Gastrocnemius medialis (tissue), 4 donors: ENCODE data around the gene MALRD1. TPM values are rescaled to one million over a fixed set of nuclear protein-coding genes. Genes with fewer than 3 reads are reported as not detected.
A peak's percentile ranks its signal among the peaks of the same experiment; 100 is the strongest.
"Not testable (repeated sequence)": the region's sequence is repeated elsewhere in the genome, so short reads cannot be mapped to it uniquely, and the experiment has no call there.

Experiments
- ATAC-seq, 2 donors: fragments of 150-250 bp; one replicate each; pipeline ENCODE4 v1.9.1; 2016
- DNase-seq, 2 donors: peaks; one replicate each; pipeline ENCODE4 v3.0.0-alpha.2; 2019
- H3K27ac ChIP-seq, 4 donors: fragments of 200-600 bp; sonication (generic); 1 replicate in 1 of 4; 2 replicates in 3 of 4; pipeline ENCODE4 v1.5.1; 2016 to 2018; ENCODE audit warnings: mild to moderate bottlenecking in 2 of 4, moderate library complexity in 1 of 4
- H3K27me3 ChIP-seq, 3 donors: fragments of 200-600 bp; sonication (generic) in 2 of 3; 1 replicate in 1 of 3; 2 replicates in 2 of 3; pipeline versions ENCODE4 v1.5.1 to v1.6.0; 2016 to 2019; ENCODE audit warnings: mild to moderate bottlenecking in 1 of 3, moderate library complexity in 1 of 3
- H3K36me3 ChIP-seq, 2 donors: fragments of 200-600 bp; sonication (generic) in 1 of 2; one replicate each; pipeline ENCODE4 v1.5.1; 2017 to 2018
- H3K4me1 ChIP-seq, 2 donors: fragments of 200-600 bp; sonication (generic) in 1 of 2; one replicate each; pipeline ENCODE4 v1.5.1; 2016 to 2017; ENCODE audit warnings: mild to moderate bottlenecking in 2 of 2
- H3K4me3 ChIP-seq, 4 donors: fragments of 200-600 bp; sonication (generic) in 3 of 4; 1 replicate in 1 of 4; 2 replicates in 3 of 4; pipeline ENCODE4 v1.5.1; 2016 to 2019; ENCODE audit warnings: mild to moderate bottlenecking in 2 of 4
- H3K9me3 ChIP-seq, 3 donors: fragments of 200-600 bp; sonication (generic) in 2 of 3; 1 replicate in 1 of 3; 2 replicates in 2 of 3; pipeline ENCODE4 v1.5.1; 2016 to 2019
- POLR2A ChIP-seq, 2 donors: fragments of 450-650 bp; IDR thresholded peaks; one replicate each; pipeline ENCODE4 v1.6.1; 2017; ENCODE audit warnings: antibody characterized with exemption in 2 of 2, mild to moderate bottlenecking in 2 of 2, moderate library complexity in 2 of 2
- in situ Hi-C, 4 donors: fragments of 200-750 bp; cut with MboI; loops; one replicate each; pipeline versions ENCODE4 v1.15.0 to v1.8.0; 2017; ENCODE audit warnings: low sequenced_read_pairs in 4 of 4
- intact Hi-C: fragments of 100-400 bp; cut with DNase I; formaldehyde crosslinking; loops from one replicate; pipeline ENCODE4 v1.15.1; 2023; ENCODE audit warnings: low total_unique reads
- total RNA-seq, 4 donors: library from RNA; depleted of rRNA; stranded (reverse); fragments of >200 nt; gene quantifications; one replicate each; pipeline versions ENCODE4 v1.1.0 to v1.2.3, GENCODE V29; 2016
- TF ChIP-seq, protein P1 (sequence below), 5 experiments: fragments of 450-650 bp in 3 of 5; fragments of 200-600 bp in 2 of 5; sonication (generic) in 2 of 5; IDR thresholded peaks in 4 of 5; conservative IDR thresholded peaks in 1 of 5; 1 replicate in 4 of 5; 2 replicates in 1 of 5; pipeline ENCODE4 v1.5.1; 2016 to 2019; ENCODE audit warnings: antibody characterized with exemption in 5 of 5, mild to moderate bottlenecking in 3 of 5, moderate library complexity in 3 of 5

The MALRD1 gene
- total RNA-seq, 4 donors from 2014 or later, result 0.75 TPM; not detected in 3

DNA sequence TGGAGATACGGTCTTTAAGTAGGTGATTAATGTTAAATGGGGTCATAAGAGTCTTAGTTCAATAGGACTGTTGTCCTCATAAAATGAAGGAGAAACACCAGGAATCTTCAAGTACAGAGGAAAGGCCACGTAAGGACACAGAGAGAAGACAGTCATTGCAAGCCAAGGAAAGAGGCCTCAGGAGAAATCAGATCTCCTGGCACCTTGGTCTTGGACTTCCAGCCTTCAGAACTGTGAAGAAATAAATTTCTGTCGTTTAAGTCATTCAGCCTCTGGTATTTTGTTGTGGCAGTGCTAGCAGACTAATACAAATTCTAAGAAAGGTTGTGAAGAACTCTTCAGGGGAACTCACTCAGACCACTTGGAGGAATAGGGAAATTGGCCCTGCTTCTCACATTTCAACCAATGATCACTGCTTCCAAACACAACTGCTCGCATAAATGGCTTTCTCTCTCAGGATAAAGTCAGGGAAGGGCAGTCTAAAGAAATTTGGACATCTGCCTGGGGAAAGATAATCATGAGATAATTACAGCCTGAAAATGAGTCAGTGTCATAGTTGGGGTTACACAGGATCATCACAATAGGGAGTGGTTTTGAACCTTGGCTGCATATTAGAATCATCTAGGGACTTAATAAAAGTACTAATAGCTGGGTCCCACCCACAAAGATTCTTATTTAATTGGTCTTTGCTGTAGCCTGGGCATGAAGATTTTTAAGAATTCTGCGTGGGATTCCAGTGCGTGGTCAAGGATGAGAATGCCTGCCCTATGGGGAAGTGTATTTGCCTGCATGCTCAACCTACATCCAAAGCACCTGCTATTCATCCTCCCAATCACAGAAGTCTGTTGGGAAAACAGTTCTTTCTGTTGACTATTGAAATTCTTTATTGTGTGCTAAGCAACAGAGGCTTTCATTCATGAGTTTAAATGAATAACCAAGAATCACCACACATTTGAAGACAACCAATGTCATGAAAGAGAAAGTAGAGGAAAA lies 457.0 kb downstream of the MALRD1 start:
- TF ChIP-seq, protein P1, sequence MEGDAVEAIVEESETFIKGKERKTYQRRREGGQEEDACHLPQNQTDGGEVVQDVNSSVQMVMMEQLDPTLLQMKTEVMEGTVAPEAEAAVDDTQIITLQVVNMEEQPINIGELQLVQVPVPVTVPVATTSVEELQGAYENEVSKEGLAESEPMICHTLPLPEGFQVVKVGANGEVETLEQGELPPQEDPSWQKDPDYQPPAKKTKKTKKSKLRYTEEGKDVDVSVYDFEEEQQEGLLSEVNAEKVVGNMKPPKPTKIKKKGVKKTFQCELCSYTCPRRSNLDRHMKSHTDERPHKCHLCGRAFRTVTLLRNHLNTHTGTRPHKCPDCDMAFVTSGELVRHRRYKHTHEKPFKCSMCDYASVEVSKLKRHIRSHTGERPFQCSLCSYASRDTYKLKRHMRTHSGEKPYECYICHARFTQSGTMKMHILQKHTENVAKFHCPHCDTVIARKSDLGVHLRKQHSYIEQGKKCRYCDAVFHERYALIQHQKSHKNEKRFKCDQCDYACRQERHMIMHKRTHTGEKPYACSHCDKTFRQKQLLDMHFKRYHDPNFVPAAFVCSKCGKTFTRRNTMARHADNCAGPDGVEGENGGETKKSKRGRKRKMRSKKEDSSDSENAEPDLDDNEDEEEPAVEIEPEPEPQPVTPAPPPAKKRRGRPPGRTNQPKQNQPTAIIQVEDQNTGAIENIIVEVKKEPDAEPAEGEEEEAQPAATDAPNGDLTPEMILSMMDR (IDR thresholded peaks at IDR 0.05 in 4 of 5, conservative IDR thresholded peaks at IDR 0.05 in 1 of 5), result no peak
- Histone ChIP-seq H3K27ac (no peak overlapping the region), H3K27me3 (no peaks in the 10 kb centered on the region), H3K4me3 (no peak overlapping the region), H3K4me1 (no peaks in the 10 kb centered on the region), H3K36me3 (no peaks in the 10 kb centered on the region), H3K9me3 (no peaks in the 10 kb centered on the region)
- intact Hi-C loops, result no loop called here
- in situ Hi-C loops, result no loop called here
- DNase-seq (peak in 1 of 2 donors; percentile 21), ATAC-seq (peak in 1 of 2 donors; percentile 46)

DNA sequence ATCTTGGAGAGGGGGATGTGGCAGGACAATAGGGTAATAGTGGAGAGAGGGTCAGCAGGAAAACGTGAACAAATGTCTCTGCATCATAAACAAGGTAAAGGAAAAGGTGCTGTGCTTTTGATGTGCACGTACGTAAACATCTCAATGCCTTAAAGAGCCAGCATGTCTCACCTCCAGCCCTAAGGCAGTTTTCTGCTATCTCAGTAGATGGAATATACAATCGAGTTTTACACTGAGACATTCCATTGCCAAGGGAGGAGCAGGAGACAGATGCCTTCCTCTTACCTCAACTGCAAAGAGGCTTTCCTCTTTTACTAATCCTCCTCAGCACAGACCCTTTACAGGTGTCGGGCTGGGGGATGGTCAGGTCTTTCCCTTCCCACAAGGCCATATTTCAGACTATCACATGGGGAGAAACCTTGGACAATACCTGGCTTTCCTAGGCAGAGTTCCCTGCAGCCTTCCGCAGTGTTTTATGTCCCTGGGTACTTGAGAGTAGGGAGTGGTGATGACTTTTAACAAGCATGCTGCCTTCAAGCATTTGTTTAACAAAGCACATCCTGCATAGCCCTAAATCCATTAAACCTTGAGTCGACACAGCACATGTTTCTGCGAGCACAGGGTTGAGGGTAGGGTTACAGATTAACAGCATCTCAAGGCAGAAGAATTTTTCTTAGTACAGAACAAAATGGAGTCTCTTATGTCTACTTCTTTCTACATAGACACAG lies 461.6 kb downstream of the MALRD1 start:
- H3K27ac ChIP-seq, H3K27me3 ChIP-seq, intact Hi-C loops, H3K36me3 ChIP-seq, H3K4me3 ChIP-seq, H3K4me1 ChIP-seq, ATAC-seq, DNase-seq, H3K9me3 ChIP-seq, in situ Hi-C loops: not testable (repeated sequence)

DNA sequence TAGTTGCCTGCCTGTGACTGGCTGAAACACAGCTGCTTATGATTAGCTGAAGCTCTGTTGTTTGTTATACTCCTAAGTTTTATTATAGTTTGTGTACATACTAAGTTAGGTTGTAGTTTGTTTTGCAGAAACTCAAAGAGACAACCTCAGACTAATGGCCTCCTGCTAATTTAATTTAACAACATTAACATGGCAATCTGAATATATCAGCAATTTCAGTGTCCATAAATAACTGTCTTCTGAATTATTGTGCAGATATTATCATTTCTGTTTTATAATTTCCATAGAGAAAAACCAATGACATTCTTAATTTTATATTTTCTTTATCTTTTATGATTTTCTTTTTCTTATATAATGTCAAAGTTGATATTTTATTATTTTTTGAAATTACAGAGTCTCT lies 469.5 kb downstream of the MALRD1 start:
- TF ChIP-seq, protein P1 (IDR thresholded peaks at IDR 0.05 in 4 of 5, conservative IDR thresholded peaks at IDR 0.05 in 1 of 5), result no peak
- no peak for TF ChIP-seq POLR2A (IDR thresholded peaks at IDR 0.05)
- DNase-seq, result no peak
- no peaks in the 10 kb centered on the region for H3K9me3 ChIP-seq
- no peak overlapping the region for H3K27ac ChIP-seq
- no peak for ATAC-seq
- no peaks in the 10 kb centered on the region for H3K36me3 ChIP-seq
- H3K4me3 ChIP-seq, result no peak overlapping the region
- H3K27me3 ChIP-seq, result no peaks in the 10 kb centered on the region
- H3K4me1 ChIP-seq, result no peaks in the 10 kb centered on the region
- intact Hi-C loops, result no loop called here
- in situ Hi-C loops, result no loop called here

DNA sequence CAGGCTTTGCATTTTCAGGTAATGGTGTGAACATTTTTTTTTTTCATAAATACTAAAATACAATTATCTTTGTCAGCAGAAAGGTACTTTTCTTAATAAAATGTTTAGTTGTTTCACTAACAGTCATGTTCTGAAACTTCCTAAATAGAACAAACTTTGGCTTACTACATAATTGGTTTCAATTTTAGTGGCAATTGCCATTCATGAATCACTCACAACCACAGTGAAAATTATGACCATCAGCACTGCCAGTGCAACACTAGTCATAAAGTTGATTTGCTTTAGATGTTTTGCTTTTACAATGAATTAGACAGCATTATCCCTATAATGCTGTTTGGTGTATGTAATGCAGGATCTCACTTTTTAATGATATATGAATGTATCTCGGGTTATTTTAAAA lies 470.0 kb downstream of the MALRD1 start:
- no peaks in the 10 kb centered on the region for H3K27me3 ChIP-seq
- intact Hi-C loops, result no loop called here
- no peak overlapping the region for H3K4me3 ChIP-seq
- H3K9me3 ChIP-seq, result no peaks in the 10 kb centered on the region
- H3K36me3 ChIP-seq, result no peaks in the 10 kb centered on the region
- in situ Hi-C loops, result no loop called here
- ATAC-seq (no peak), DNase-seq (no peak)
- TF ChIP-seq, protein P1 (IDR thresholded peaks at IDR 0.05 in 4 of 5, conservative IDR thresholded peaks at IDR 0.05 in 1 of 5), result no peak
- no peak for TF ChIP-seq POLR2A (IDR thresholded peaks at IDR 0.05)
- H3K4me1 ChIP-seq, result no peaks in the 10 kb centered on the region
- H3K27ac ChIP-seq, result no peak overlapping the region

DNA sequence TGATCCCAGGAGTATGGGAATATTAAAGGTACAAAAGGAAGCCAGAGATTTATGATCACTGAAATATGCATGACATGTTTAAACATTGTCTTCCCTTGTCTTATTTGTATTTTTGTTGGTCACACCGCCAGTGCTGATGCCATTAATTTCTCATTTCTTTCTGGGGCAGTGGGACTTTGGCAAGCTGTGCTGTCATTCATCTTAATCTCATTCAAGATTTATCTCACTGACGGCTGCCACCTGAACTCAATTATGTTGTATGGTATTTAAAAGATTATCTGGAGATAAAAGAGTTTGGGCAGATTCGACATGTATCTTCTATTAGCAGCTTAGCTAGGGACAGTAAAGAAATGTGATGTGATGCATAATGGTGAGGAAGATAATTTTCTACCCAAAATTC lies 482.7 kb downstream of the MALRD1 start:
- DNase-seq (no peak), ATAC-seq (no peak)
- Histone ChIP-seq H3K36me3 (no peaks in the 10 kb centered on the region), H3K9me3 (no peaks in the 10 kb centered on the region), H3K4me3 (no peak overlapping the region), H3K27ac (no peak overlapping the region), H3K4me1 (no peaks in the 10 kb centered on the region), H3K27me3 (no peaks in the 10 kb centered on the region)
- in situ Hi-C loops (no loop called here), intact Hi-C loops (no loop called here)
- TF ChIP-seq, protein P1 (IDR thresholded peaks at IDR 0.05 in 4 of 5, conservative IDR thresholded peaks at IDR 0.05 in 1 of 5), result no peak
- TF ChIP-seq POLR2A (IDR thresholded peaks at IDR 0.05), result no peak
